Measurements from ENCODE around the gene AFG3L2. TPM values are rescaled to one million over a fixed set of nuclear protein-coding genes. Genes with fewer than 3 reads are reported as not detected.

AFG3L2 gene
- total RNA-seq, 1 donor from 2014 or later, result 65.1 TPM

DNA sequence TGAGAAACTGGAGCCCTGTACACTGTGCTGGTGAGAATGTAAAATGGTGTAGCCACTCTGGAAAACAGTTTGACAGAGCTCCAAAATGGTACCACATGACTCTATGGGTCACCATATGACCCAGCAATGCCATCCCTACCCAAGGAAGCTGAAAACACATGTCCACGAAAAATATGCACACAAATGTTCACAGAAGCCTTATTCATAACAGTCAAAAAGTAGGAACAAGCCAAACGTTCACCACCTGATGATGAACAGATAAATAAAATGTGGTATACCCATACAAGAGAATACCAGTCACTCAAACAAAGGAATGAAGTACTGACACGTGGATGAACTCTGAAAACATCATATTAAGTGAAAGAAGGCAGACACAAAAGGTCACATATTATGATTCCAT lies 4.6 kb downstream of the AFG3L2 start:
- DNase-seq (ENCODE audit: low spot score), result no peak
- Mint-ChIP-seq H3K4me1 (ENCODE audit: low read depth) (peaks cover 39% of the 10 kb centered on the region), H3K27me3 (ENCODE audit: low read depth) (no peaks in the 10 kb centered on the region), H3K4me3 (ENCODE audit: low read depth) (no peak overlapping the region), H3K27ac (peak overlapping the region; percentile 2), H3K9me3 (no peaks in the 10 kb centered on the region), H3K36me3 (ENCODE audit: low read depth) (peaks cover 38% of the 10 kb centered on the region)
- intact Hi-C loops (cut with micrococcal nuclease), result loop anchor here (5.0 kb wide), 1 partner anchor 40 kb away; no protein-coding TSS in a partner anchor

DNA sequence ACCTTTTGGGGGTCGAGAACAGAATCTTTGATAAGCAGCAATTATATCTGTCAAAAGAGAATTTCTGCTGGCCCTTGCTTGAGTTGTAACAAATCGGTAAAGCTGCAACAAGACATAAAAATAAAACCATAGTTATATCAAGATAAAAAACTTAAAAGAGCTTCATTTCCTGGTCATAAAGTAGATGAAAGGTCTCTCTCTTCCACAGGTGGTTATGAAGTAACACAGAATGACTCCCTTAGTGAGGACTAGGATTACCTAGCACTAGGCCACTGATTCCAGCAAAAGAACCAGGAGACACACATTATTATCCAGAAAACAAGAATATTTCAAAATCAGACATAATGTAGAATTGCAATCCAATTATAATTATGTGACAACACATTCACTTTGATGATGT lies 5.4 kb downstream of the AFG3L2 start:
- Mint-ChIP-seq H3K9me3 (no peaks in the 10 kb centered on the region), H3K27ac (no peak overlapping the region), H3K36me3 (ENCODE audit: low read depth) (peaks cover 46% of the 10 kb centered on the region), H3K27me3 (ENCODE audit: low read depth) (no peaks in the 10 kb centered on the region), H3K4me3 (ENCODE audit: low read depth) (no peak overlapping the region), H3K4me1 (ENCODE audit: low read depth) (peaks cover 39% of the 10 kb centered on the region)
- no peak for DNase-seq (ENCODE audit: low spot score)
- intact Hi-C loops (cut with micrococcal nuclease), result loop anchor here (5.0 kb wide), 1 partner anchor 39 kb away; no protein-coding TSS in a partner anchor

DNA sequence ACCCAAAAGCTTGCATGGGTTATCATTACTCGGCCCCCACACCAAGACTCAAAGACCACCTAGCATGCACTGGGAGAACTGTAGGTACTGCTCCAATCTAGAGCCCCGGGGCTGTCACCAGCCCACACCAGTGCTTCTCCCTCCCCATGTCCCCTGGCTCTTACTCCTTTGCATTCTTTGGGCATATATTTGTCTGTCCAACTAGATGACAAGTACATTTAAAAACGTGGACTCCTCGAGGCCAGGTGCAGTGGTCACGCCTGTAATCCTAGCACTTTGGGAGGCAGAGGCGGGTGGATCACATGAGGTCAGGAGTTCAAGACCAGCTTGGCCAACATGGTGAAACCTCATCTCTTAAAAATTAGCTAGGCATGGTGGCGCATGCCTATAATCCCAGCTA lies 7.8 kb downstream of the AFG3L2 start:
- no peak overlapping the region for H3K27ac Mint-ChIP-seq
- H3K36me3 Mint-ChIP-seq (ENCODE audit: low read depth), result peaks cover 54% of the 10 kb centered on the region
- no peaks in the 10 kb centered on the region for H3K9me3 Mint-ChIP-seq
- H3K27me3 Mint-ChIP-seq (ENCODE audit: low read depth), result no peaks in the 10 kb centered on the region
- intact Hi-C loops (cut with micrococcal nuclease), result no loop called here
- H3K4me3 Mint-ChIP-seq (ENCODE audit: low read depth), result no peak overlapping the region
- H3K4me1 Mint-ChIP-seq (ENCODE audit: low read depth), result peaks cover 28% of the 10 kb centered on the region
- DNase-seq (ENCODE audit: low spot score), result no peak

GRCh38 chr18:12366784-12367183 lies 10.2 kb downstream of the AFG3L2 start:
- DNase-seq (ENCODE audit: low spot score), result no peak
- Mint-ChIP-seq H3K27ac (no peak overlapping the region), H3K27me3 (ENCODE audit: low read depth) (no peaks in the 10 kb centered on the region), H3K4me1 (ENCODE audit: low read depth) (peaks cover 14% of the 10 kb centered on the region), H3K9me3 (no peaks in the 10 kb centered on the region), H3K4me3 (ENCODE audit: low read depth) (no peak overlapping the region), H3K36me3 (ENCODE audit: low read depth) (peaks cover 65% of the 10 kb centered on the region)
- intact Hi-C loops (cut with micrococcal nuclease), result no loop called here

- Mint-ChIP-seq H3K4me1 (ENCODE audit: low read depth) (peaks cover 10% of the 10 kb centered on the region), H3K27me3 (ENCODE audit: low read depth) (no peaks in the 10 kb centered on the region), H3K9me3 (no peaks in the 10 kb centered on the region), H3K4me3 (ENCODE audit: low read depth) (no peak overlapping the region), H3K36me3 (ENCODE audit: low read depth) (peaks cover 65% of the 10 kb centered on the region), H3K27ac (no peak overlapping the region)
- intact Hi-C loops (cut with micrococcal nuclease), result no loop called here
- no peak for DNase-seq (ENCODE audit: low spot score)
Measured at GRCh38 chr18:12366379-12366778, 10.6 kb downstream of the AFG3L2 start.

GRCh38 chr18:12362473-12363174 lies 14.4 kb downstream of the AFG3L2 start:
- Mint-ChIP-seq H3K4me1 (ENCODE audit: low read depth) (peaks cover 6% of the 10 kb centered on the region), H3K4me3 (ENCODE audit: low read depth) (no peak overlapping the region), H3K36me3 (ENCODE audit: low read depth) (peaks cover 80% of the 10 kb centered on the region), H3K27ac (no peak overlapping the region), H3K27me3 (ENCODE audit: low read depth) (no peaks in the 10 kb centered on the region), H3K9me3 (no peaks in the 10 kb centered on the region)
- intact Hi-C loops (cut with micrococcal nuclease), result no loop called here
- DNase-seq (ENCODE audit: low spot score), result no peak

GRCh38 chr18:12361770-12362378 lies 15.2 kb downstream of the AFG3L2 start:
- H3K9me3 Mint-ChIP-seq, result no peaks in the 10 kb centered on the region
- H3K36me3 Mint-ChIP-seq (ENCODE audit: low read depth), result peaks cover 79% of the 10 kb centered on the region
- no peak overlapping the region for H3K4me3 Mint-ChIP-seq (ENCODE audit: low read depth)
- DNase-seq (ENCODE audit: low spot score), result no peak
- no peaks in the 10 kb centered on the region for H3K27me3 Mint-ChIP-seq (ENCODE audit: low read depth)
- H3K4me1 Mint-ChIP-seq (ENCODE audit: low read depth), result peaks cover 6% of the 10 kb centered on the region
- H3K27ac Mint-ChIP-seq, result peak overlapping the region; percentile 53
- intact Hi-C loops (cut with micrococcal nuclease), result no loop called here

DNA sequence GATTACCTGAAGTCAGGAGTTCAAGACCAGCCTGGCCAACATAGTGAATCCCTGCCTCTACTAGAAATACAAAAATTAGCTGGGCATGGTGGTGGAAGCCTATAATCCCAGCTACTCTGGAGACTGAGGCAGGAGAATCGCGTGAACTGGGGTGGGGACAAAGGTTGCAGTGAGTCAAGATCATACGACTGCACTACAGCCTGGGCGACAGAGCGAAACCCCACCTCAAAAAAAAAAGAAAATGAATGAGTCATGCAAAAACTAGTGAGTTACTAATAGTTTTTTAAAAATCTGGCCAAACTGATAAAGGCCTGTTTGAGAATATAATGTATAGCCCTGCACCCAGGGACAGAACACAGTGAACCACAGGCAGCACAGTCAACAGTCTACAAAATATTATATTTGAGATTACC lies 17.5 kb downstream of the AFG3L2 start:
- no peak overlapping the region for H3K4me3 Mint-ChIP-seq (ENCODE audit: low read depth)
- H3K27ac Mint-ChIP-seq, result no peak overlapping the region
- no peaks in the 10 kb centered on the region for H3K9me3 Mint-ChIP-seq
- peaks cover 77% of the 10 kb centered on the region for H3K36me3 Mint-ChIP-seq (ENCODE audit: low read depth)
- peaks cover 6% of the 10 kb centered on the region for H3K4me1 Mint-ChIP-seq (ENCODE audit: low read depth)
- H3K27me3 Mint-ChIP-seq (ENCODE audit: low read depth), result no peaks in the 10 kb centered on the region
- intact Hi-C loops (cut with micrococcal nuclease), result no loop called here
- no peak for DNase-seq (ENCODE audit: low spot score)

- no peaks in the 10 kb centered on the region for H3K4me1 Mint-ChIP-seq (ENCODE audit: low read depth)
- H3K9me3 Mint-ChIP-seq, result no peaks in the 10 kb centered on the region
- intact Hi-C loops (cut with micrococcal nuclease), result no loop called here
Measured at GRCh38 chr18:12352188-12352587, 24.8 kb downstream of the AFG3L2 start.

DNA sequence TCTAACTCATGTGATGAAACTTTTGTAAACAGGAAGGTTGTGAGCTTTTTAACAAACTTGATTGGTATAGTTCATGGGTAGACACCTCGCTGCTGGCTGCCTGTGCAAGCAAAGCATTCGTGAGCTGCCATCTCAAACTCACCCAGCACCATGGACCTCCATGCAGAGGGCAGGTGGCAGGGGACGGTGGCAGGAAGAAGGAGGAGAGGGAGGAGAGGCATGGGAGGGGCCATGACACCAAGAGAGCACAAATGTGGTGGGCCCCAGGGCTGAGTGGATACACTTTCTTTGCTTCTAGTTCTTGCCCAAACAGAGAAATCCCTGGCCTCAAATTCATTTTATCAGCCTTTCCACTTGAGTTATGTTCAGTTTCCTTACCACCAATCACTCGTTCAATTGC lies 29.1 kb downstream of the AFG3L2 start:
- H3K36me3 Mint-ChIP-seq (ENCODE audit: low read depth), result peaks cover 80% of the 10 kb centered on the region
- no peak overlapping the region for H3K27ac Mint-ChIP-seq
- intact Hi-C loops (cut with micrococcal nuclease), result no loop called here
- H3K4me1 Mint-ChIP-seq (ENCODE audit: low read depth), result no peaks in the 10 kb centered on the region
- H3K9me3 Mint-ChIP-seq, result no peaks in the 10 kb centered on the region
- H3K27me3 Mint-ChIP-seq (ENCODE audit: low read depth), result no peaks in the 10 kb centered on the region
- DNase-seq (ENCODE audit: low spot score), result no peak
- no peak overlapping the region for H3K4me3 Mint-ChIP-seq (ENCODE audit: low read depth)

More at GRCh38 chr18:12352188-12352587, 24.8 kb downstream of the AFG3L2 start:
- DNase-seq (ENCODE audit: low spot score), result no peak
- no peaks in the 10 kb centered on the region for H3K27me3 Mint-ChIP-seq (ENCODE audit: low read depth)
- no peak overlapping the region for H3K4me3 Mint-ChIP-seq (ENCODE audit: low read depth)
- peaks cover 75% of the 10 kb centered on the region for H3K36me3 Mint-ChIP-seq (ENCODE audit: low read depth)
- H3K27ac Mint-ChIP-seq, result no peak overlapping the region

DNA sequence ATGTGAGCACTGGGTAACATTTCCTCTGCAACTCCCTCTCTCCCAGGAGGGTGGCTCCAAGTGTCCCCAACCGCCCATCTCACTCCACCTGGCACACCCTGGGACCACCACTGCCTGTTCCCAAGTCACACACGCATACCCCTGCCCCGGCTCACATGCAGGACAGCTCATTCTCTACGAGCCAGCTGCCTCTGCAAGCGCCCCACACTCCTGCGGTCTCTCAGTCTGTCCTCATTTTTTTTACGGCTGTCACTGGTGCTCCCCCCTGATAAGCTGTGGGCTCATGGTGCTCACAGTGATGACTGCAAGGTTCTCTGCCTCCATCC lies 30.8 kb downstream of the AFG3L2 start:
- no peaks in the 10 kb centered on the region for H3K9me3 Mint-ChIP-seq
- no peaks in the 10 kb centered on the region for H3K27me3 Mint-ChIP-seq (ENCODE audit: low read depth)
- DNase-seq (ENCODE audit: low spot score), result no peak
- H3K27ac Mint-ChIP-seq, result no peak overlapping the region
- peaks cover 86% of the 10 kb centered on the region for H3K36me3 Mint-ChIP-seq (ENCODE audit: low read depth)
- no peak overlapping the region for H3K4me3 Mint-ChIP-seq (ENCODE audit: low read depth)
- intact Hi-C loops (cut with micrococcal nuclease), result no loop called here
- no peaks in the 10 kb centered on the region for H3K4me1 Mint-ChIP-seq (ENCODE audit: low read depth)

- no peak overlapping the region for H3K27ac Mint-ChIP-seq
- peaks cover 84% of the 10 kb centered on the region for H3K36me3 Mint-ChIP-seq (ENCODE audit: low read depth)
- no peaks in the 10 kb centered on the region for H3K4me1 Mint-ChIP-seq (ENCODE audit: low read depth)
- no peaks in the 10 kb centered on the region for H3K27me3 Mint-ChIP-seq (ENCODE audit: low read depth)
- no peak for DNase-seq (ENCODE audit: low spot score)
- H3K4me3 Mint-ChIP-seq (ENCODE audit: low read depth), result no peak overlapping the region
- intact Hi-C loops (cut with micrococcal nuclease), result no loop called here
- no peaks in the 10 kb centered on the region for H3K9me3 Mint-ChIP-seq
Measured at GRCh38 chr18:12345491-12346239, 31.4 kb downstream of the AFG3L2 start.

DNA sequence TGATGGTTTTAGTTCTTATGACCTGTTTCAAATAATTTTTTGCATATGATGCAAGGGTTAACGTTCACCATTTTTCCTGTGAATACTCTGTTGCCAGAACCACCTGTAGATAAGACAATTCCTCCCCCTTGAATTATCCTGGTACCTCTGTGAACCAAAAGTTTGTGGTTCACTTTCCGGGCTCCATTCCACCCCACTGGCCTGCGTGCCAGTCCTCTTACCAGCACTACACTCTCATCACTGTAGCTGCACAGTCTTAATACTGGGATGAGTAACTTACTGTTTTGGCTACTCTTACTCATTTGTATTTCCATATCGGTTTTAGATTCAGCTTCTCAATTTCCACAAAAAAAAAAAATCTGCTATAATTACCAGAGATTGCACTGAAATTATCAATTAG lies 34.4 kb downstream of the AFG3L2 start:
- no peaks in the 10 kb centered on the region for H3K9me3 Mint-ChIP-seq
- peaks cover 75% of the 10 kb centered on the region for H3K36me3 Mint-ChIP-seq (ENCODE audit: low read depth)
- no peak overlapping the region for H3K27ac Mint-ChIP-seq
- H3K4me3 Mint-ChIP-seq (ENCODE audit: low read depth), result no peak overlapping the region
- no peaks in the 10 kb centered on the region for H3K4me1 Mint-ChIP-seq (ENCODE audit: low read depth)
- no peak for DNase-seq (ENCODE audit: low spot score)
- H3K27me3 Mint-ChIP-seq (ENCODE audit: low read depth), result no peaks in the 10 kb centered on the region
- intact Hi-C loops (cut with micrococcal nuclease), result no loop called here
